ENCODE measurements around the gene MYO1A. TPM values are rescaled to one million over a fixed set of nuclear protein-coding genes. Genes with fewer than 3 reads are reported as not detected.
A peak's percentile ranks its signal among the peaks of the same experiment; 100 is the strongest.
"Not testable (repeated sequence)": the region's sequence is repeated elsewhere in the genome, so short reads cannot be mapped to it uniquely, and the experiment has no call there.

Gene MYO1A
- total RNA-seq, 2 donors from 2014 or later, result 3.3 to 4.7 TPM

- DNase-seq (ENCODE audit: low spot score in 2 of 2) (no peak), ATAC-seq (no peak)
- H3K36me3 Mint-ChIP-seq, result no peaks in the 10 kb centered on the region
- no peaks in the 10 kb centered on the region for H3K9me3 Mint-ChIP-seq
- no peak overlapping the region for H3K27ac Mint-ChIP-seq
Measured at GRCh38 chr12:57040750-57041149, 9.2 kb downstream of the MYO1A start.

DNA sequence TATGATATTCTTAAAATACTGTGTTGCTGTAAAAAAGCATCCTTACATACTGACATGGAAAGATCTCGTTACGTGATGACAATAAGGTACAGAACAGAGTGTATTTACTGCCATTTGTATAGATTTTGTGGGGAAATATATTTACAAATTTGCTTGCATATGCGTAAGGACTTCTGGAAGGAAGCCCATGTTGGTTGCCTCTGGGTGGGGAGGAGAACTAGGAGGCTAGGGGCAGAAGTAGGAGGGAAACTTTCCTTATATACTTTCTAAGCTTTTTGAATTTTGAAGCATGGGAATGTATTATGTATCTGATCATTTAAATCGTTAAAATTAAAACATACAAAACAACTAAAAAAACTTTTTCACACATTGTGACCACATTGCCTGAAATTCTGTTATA, 9.7 kb downstream of the MYO1A start:
- Mint-ChIP-seq H3K27ac (no peak overlapping the region), H3K9me3 (no peaks in the 10 kb centered on the region)
- DNase-seq (ENCODE audit: low spot score in 2 of 2), result no peak

GRCh38 chr12:57039016-57039798, 10.7 kb downstream of the MYO1A start:
- Mint-ChIP-seq H3K27ac (no peak overlapping the region), H3K36me3 (no peaks in the 10 kb centered on the region), H3K9me3 (no peaks in the 10 kb centered on the region)
- ATAC-seq (no peak), DNase-seq (ENCODE audit: low spot score in 2 of 2) (no peak)

More for the DNA sequence above, 9.7 kb downstream of the MYO1A start:
- no peak for ATAC-seq
- H3K36me3 Mint-ChIP-seq, result no peaks in the 10 kb centered on the region

DNA sequence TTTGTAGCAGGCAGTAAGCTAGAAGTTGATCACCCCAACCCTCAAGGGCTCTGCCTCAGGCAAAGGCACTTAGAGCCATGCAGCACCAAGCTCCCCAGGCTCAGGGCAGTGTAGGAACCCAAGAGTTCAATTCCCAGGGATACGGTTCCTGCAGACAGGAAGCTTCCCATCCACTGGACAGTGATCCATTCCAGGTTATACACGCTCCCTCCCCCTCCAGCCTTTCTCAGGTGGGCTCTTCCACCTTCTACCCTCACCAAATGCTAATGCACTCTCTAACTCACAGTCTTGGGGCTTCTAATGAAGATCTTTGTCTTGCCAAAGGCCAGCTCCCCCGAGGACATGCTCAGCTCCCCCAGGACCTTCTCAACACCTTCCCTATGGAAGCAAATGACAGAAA, 12.7 kb downstream of the MYO1A start:
- no peak for ATAC-seq
- Mint-ChIP-seq H3K9me3 (no peaks in the 10 kb centered on the region), H3K36me3 (no peaks in the 10 kb centered on the region), H3K27ac (no peak overlapping the region)
- DNase-seq (ENCODE audit: low spot score in 2 of 2), result no peak

DNA sequence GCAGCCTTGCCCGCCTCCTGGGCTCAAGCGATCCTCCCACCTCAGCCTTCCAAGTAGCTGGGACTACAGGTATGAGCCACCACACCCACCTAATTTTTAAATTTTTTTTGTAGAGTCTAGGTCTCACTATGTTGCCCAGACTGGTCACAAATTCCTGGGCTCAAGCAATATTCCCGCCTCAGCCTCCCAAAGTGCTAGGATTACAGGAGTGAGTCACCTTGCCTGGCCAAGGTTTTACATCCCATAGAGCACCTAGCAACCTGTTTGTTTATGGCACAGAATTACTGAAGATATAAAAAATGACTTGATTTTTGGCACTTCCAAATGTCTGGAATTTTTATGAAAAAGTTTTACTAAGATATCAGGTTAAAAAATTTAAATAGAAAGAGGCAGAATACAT, 16.5 kb downstream of the MYO1A start:
- DNase-seq (ENCODE audit: low spot score in 2 of 2), result no peak
- peaks cover 0 to 3% of the 10 kb centered on the region in 2 donors for H3K9me3 Mint-ChIP-seq
- ATAC-seq, result no peak
- H3K36me3 Mint-ChIP-seq, result no peaks in the 10 kb centered on the region
- no peak overlapping the region for H3K27ac Mint-ChIP-seq

- Mint-ChIP-seq H3K9me3 (peaks cover 0 to 3% of the 10 kb centered on the region in 2 donors), H3K36me3 (no peaks in the 10 kb centered on the region), H3K27ac (peak overlapping the region in 1 of 2 donors; percentile 84)
- no peak for ATAC-seq
- no peak for DNase-seq (ENCODE audit: low spot score in 2 of 2)
Measured at GRCh38 chr12:57031789-57032188, 18.1 kb downstream of the MYO1A start.

- peak overlapping the region; percentile 5 to 84 for H3K27ac Mint-ChIP-seq
- peaks cover 0 to 3% of the 10 kb centered on the region in 2 donors for H3K9me3 Mint-ChIP-seq
- ATAC-seq (peak; percentile 48 to 57), DNase-seq (ENCODE audit: low spot score in 2 of 2) (no peak)
- H3K36me3 Mint-ChIP-seq, result no peaks in the 10 kb centered on the region
Measured at GRCh38 chr12:57031138-57031725, 18.7 kb downstream of the MYO1A start.

GRCh38 chr12:57029457-57029856, 20.5 kb downstream of the MYO1A start:
- peaks cover 0 to 3% of the 10 kb centered on the region in 2 donors for H3K9me3 Mint-ChIP-seq
- no peak overlapping the region for H3K27ac Mint-ChIP-seq
- H3K36me3 Mint-ChIP-seq, result no peaks in the 10 kb centered on the region
- no peak for DNase-seq (ENCODE audit: low spot score in 2 of 2)
- no peak for ATAC-seq

DNA sequence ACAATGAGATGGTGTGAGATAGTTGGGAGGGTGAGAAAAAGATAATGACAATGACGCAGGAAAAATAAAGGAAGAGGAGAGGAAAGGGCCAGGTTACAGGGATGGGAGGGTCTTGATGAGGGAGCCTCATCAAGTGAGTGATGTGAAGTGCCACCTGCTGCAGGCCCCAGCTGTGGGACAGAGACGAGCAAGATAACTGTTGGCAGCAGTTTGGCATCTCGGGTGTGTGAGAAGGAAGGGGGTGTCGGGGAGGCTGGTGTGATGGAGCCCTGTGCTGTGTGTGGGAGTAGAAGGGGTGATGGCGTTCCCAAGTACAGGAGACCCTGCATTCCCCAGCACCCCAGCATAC, 22.1 kb downstream of the MYO1A start:
- ATAC-seq (peak; percentile 37 to 66), DNase-seq (ENCODE audit: low spot score in 2 of 2) (no peak)
- Mint-ChIP-seq H3K27ac (peak overlapping the region; percentile 69 to 86), H3K36me3 (no peaks in the 10 kb centered on the region), H3K9me3 (peaks cover 0 to 3% of the 10 kb centered on the region in 2 donors)

- H3K27ac Mint-ChIP-seq, result peak overlapping the region; percentile 69 to 86
- ATAC-seq (peak; percentile 47 to 48), DNase-seq (ENCODE audit: low spot score in 2 of 2) (no peak)
- no peaks in the 10 kb centered on the region for H3K36me3 Mint-ChIP-seq
- H3K9me3 Mint-ChIP-seq, result peaks cover 0 to 3% of the 10 kb centered on the region in 2 donors
Measured at GRCh38 chr12:57027011-57027804, 22.7 kb downstream of the MYO1A start.

DNA sequence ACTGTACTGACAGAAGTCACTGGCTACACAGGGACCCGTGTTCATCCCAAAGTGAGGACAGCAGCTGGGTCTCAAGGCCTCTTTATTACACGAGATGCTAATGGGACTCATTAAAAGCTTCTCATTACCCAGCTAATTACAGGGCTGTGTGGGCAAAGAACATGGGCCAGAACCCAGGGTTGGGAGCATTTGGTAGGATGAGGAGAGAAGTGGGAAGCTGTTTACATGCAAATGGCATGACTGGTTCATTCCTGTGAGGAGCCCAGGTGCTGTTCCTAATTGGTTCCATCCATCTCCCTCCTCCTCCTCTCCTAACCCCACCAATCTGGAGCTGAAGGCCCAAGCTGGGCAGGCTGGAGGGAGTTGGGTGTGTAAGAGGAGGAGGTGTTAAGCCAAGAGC, 24.7 kb downstream of the MYO1A start:
- Mint-ChIP-seq H3K27ac (no peak overlapping the region), H3K36me3 (no peaks in the 10 kb centered on the region), H3K9me3 (no peaks in the 10 kb centered on the region)
- no peak for DNase-seq (ENCODE audit: low spot score in 2 of 2)
- ATAC-seq, result no peak

DNA sequence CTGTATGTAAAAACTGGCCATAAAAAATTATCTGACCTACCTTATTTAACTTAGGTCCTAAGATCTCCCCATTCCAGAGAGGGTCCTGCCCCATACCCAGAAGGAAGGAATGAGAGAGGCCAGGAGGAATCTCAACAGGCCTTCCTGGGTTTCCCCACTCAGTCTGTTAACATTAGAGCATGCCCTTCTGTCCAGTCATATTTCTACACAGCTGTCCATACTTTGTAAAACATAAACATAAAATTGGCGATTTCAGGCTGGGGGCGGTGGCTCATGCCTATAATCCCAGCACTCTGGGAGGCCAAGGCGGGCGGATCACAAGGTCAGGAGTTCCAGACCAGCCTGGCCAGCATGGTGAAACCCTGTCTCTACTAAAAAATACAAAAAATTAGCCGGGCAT, 27.6 kb downstream of the MYO1A start:
- not testable (repeated sequence) for DNase-seq (ENCODE audit: low spot score in 2 of 2); H3K36me3 Mint-ChIP-seq; H3K9me3 Mint-ChIP-seq; ATAC-seq
- H3K27ac Mint-ChIP-seq, result peak overlapping the region in 1 of 2 donors; percentile 67

GRCh38 chr12:57019983-57020719, 29.8 kb downstream of the MYO1A start:
- peak overlapping the region in 1 of 2 donors; percentile 22 for H3K27ac Mint-ChIP-seq
- no peaks in the 10 kb centered on the region for H3K9me3 Mint-ChIP-seq
- ATAC-seq (no peak), DNase-seq (ENCODE audit: low spot score in 2 of 2) (no peak)
- H3K36me3 Mint-ChIP-seq, result no peaks in the 10 kb centered on the region

GRCh38 chr12:57018906-57019305, 31.0 kb downstream of the MYO1A start:
- DNase-seq (ENCODE audit: low spot score in 2 of 2) (no peak), ATAC-seq (no peak)
- Mint-ChIP-seq H3K36me3 (no peaks in the 10 kb centered on the region), H3K9me3 (no peaks in the 10 kb centered on the region), H3K27ac (peak overlapping the region in 1 of 2 donors; percentile 14)

GRCh38 chr12:57018353-57018752, 31.6 kb downstream of the MYO1A start:
- ATAC-seq; DNase-seq (ENCODE audit: low spot score in 2 of 2); H3K27ac Mint-ChIP-seq: not testable (repeated sequence)

DNA sequence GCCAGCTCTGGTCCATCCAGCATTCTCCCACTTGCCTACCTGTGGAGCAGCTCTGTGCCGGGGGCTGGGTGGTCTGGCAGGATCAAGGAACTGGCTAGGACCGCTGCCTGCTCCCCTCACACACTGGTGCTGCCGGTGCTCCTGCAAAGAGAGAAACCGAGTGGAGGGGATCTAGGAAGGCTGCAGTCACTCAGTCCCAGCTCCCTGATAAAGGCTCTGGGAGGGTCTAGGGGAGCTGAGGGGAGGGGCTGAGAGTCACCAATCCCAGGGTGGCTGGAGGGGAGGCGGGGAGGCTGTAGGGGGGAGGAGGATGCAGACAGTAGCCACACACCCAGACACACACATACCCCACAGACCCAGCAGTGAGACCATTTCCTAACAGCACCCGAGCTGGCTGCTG, 33.6 kb downstream of the MYO1A start, which contains the start of gene TAC3:
Gene TAC3 (minus strand): TSS at position 182 of the 400 bp plus-strand sequence. CDS start 732 bp downstream, outside the sequence.
- no peak for ATAC-seq
- Mint-ChIP-seq H3K36me3 (no peaks in the 10 kb centered on the region), H3K9me3 (no peaks in the 10 kb centered on the region), H3K27ac (no peak within 1 kb of the TSS)
- no peak for DNase-seq (ENCODE audit: low spot score in 2 of 2)

More at GRCh38 chr12:57018353-57018752, 31.6 kb downstream of the MYO1A start:
- H3K36me3 Mint-ChIP-seq, H3K9me3 Mint-ChIP-seq: not testable (repeated sequence)
